Transverse colon (tissue), 4 donors: ENCODE results near the gene PKDCC. TPM values are rescaled to one million over a fixed set of nuclear protein-coding genes. Genes with fewer than 3 reads are reported as not detected.

Source experiments
- DNase-seq: peaks from one replicate; pipeline ENCODE4 v3.0.0-alpha.2; 2019
- H3K27ac ChIP-seq, 4 donors: fragments of 200-600 bp; sonication (generic); 2 replicates each; pipeline ENCODE4 v1.5.1; 2016 to 2018; ENCODE audit warnings: inconsistent platforms in 4 of 4
- H3K27me3 ChIP-seq: fragments of 200-600 bp; sonication (generic); 2 replicates; pipeline ENCODE4 v1.5.1; 2017; ENCODE audit warnings: inconsistent platforms
- H3K36me3 ChIP-seq, 4 donors: fragments of 200-600 bp; sonication (generic); 2 replicates each; pipeline ENCODE4 v1.5.1; 2017 to 2019; ENCODE audit warnings: inconsistent platforms in 4 of 4
- H3K4me1 ChIP-seq, 4 donors: fragments of 200-600 bp; sonication (generic); 2 replicates each; pipeline ENCODE4 v1.5.1; 2017 to 2020; ENCODE audit warnings: inconsistent platforms in 4 of 4
- H3K4me3 ChIP-seq, 4 donors: fragments of 200-600 bp; sonication (generic); 1 replicate in 1 of 4; 2 replicates in 3 of 4; pipeline versions ENCODE4 v1.5.1 to v1.6.1; 2017 to 2019; ENCODE audit warnings: inconsistent platforms in 4 of 4
- H3K9me3 ChIP-seq, 2 donors: fragments of 200-600 bp; sonication (generic); 2 replicates each; pipeline ENCODE4 v1.5.1; 2017 to 2019; ENCODE audit warnings: inconsistent platforms in 2 of 2
- EP300 ChIP-seq: sonication (generic); formaldehyde crosslinking; IDR thresholded peaks from one replicate; pipeline ENCODE4 v1.6.1; 2017; ENCODE audit warnings: antibody characterized with exemption, low read depth
- POLR2A ChIP-seq: fragments of 450-650 bp; IDR thresholded peaks from one replicate; pipeline ENCODE4 v1.6.1; 2016; ENCODE audit warnings: antibody characterized with exemption, mild to moderate bottlenecking, moderate library complexity
- POLR2AphosphoS5 ChIP-seq, 3 donors: sonication (generic); formaldehyde crosslinking; IDR thresholded peaks; one replicate each; pipeline ENCODE4 v1.6.1; 2016; ENCODE audit warnings: antibody characterized with exemption in 3 of 3
- WGBS, 2 donors: methylation state at CpG; one replicate each; pipeline ENCODE4 v1.1.5; 2018; ENCODE audit warnings: low coverage in 1 of 2; 5-methylcytosine and 5-hydroxymethylcytosine counted together
- in situ Hi-C, 4 donors: fragments of 200-750 bp; cut with MboI; loops; one replicate each; pipeline versions ENCODE4 v1.15.0 to v1.15.1; 2017; ENCODE audit warnings: low sequenced_read_pairs in 3 of 4, low pct_ligation_motif_present in 1 of 4, low pct_unique_long_range_greater_than_20kb in 1 of 4
- intact Hi-C: fragments of 100-400 bp; cut with DNase I; formaldehyde crosslinking; loops from one replicate; pipeline ENCODE4 v1.15.1; 2023; ENCODE audit warnings: low total_unique reads
- total RNA-seq, 4 donors: library from RNA; depleted of rRNA; stranded (reverse); fragments of >200 nt; gene quantifications; one replicate each; pipeline ENCODE4 v1.1.0, GENCODE V29; 2016
- TF ChIP-seq, protein P1 (sequence below), 5 experiments: fragments of 200-600 bp in 3 of 5; fragments of 450-650 bp in 2 of 5; sonication (generic) in 3 of 5; IDR thresholded peaks; 1 replicate in 2 of 5; 2 replicates in 3 of 5; pipeline ENCODE4 v1.5.1; 2016 to 2017; ENCODE audit warnings: antibody characterized with exemption in 5 of 5, inconsistent platforms in 3 of 5, mild to moderate bottlenecking in 2 of 5, moderate library complexity in 1 of 5

Gene PKDCC
- total RNA-seq, 4 donors from 2014 or later, result 60.6 to 108 (median 74.6) TPM

- Histone ChIP-seq H3K36me3 (peaks cover 0 to 6% (median 0%) of the 10 kb centered on the region in 4 donors), H3K27ac (peak overlapping the region; percentile 86 to 96 (median 92)), H3K4me1 (peaks cover 78 to 97% (median 88%) of the 10 kb centered on the region in 4 donors), H3K9me3 (no peaks in the 10 kb centered on the region), H3K27me3 (no peaks in the 10 kb centered on the region), H3K4me3 (no peak overlapping the region)
- 21 to 28% methylated on average over 2 to 4 of the region's 4 CpGs for WGBS, 2 donors
- in situ Hi-C loops (no loop called here), intact Hi-C loops (no loop called here)
- TF ChIP-seq POLR2AphosphoS5 (IDR thresholded peaks at IDR 0.05) (peak; percentile 64 to 84 (median 71)), EP300 (peak; percentile 52), POLR2A (peak; percentile 74)
- TF ChIP-seq, protein P1, sequence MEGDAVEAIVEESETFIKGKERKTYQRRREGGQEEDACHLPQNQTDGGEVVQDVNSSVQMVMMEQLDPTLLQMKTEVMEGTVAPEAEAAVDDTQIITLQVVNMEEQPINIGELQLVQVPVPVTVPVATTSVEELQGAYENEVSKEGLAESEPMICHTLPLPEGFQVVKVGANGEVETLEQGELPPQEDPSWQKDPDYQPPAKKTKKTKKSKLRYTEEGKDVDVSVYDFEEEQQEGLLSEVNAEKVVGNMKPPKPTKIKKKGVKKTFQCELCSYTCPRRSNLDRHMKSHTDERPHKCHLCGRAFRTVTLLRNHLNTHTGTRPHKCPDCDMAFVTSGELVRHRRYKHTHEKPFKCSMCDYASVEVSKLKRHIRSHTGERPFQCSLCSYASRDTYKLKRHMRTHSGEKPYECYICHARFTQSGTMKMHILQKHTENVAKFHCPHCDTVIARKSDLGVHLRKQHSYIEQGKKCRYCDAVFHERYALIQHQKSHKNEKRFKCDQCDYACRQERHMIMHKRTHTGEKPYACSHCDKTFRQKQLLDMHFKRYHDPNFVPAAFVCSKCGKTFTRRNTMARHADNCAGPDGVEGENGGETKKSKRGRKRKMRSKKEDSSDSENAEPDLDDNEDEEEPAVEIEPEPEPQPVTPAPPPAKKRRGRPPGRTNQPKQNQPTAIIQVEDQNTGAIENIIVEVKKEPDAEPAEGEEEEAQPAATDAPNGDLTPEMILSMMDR (IDR thresholded peaks at IDR 0.05), result no peak
- peak; percentile 90 for DNase-seq
These were observed 8.0 kb downstream of the PKDCC start for GRCh38 chr2:42055573-42056514.

- H3K27ac ChIP-seq, result peak overlapping the region; percentile 86 to 96 (median 92)
- 40 to 66% methylated on average over 1 to 7 of the region's 8 CpGs for WGBS, 2 donors
- H3K36me3 ChIP-seq, result peaks cover 0 to 6% (median 0%) of the 10 kb centered on the region in 4 donors
- H3K4me3 ChIP-seq, result no peak overlapping the region
- H3K27me3 ChIP-seq, result no peaks in the 10 kb centered on the region
- TF ChIP-seq POLR2AphosphoS5 (IDR thresholded peaks at IDR 0.05) (no peak), POLR2A (no peak), EP300 (no peak)
- TF ChIP-seq, protein P1 (IDR thresholded peaks at IDR 0.05), result no peak
- in situ Hi-C loops (no loop called here), intact Hi-C loops (no loop called here)
- H3K9me3 ChIP-seq, result no peaks in the 10 kb centered on the region
- H3K4me1 ChIP-seq, result peaks cover 83 to 97% (median 89%) of the 10 kb centered on the region in 4 donors
- no peak for DNase-seq
These were observed 9.5 kb downstream of the PKDCC start for GRCh38 chr2:42057159-42057901.

GRCh38 chr2:42057902-42058450 lies 10.2 kb downstream of the PKDCC start:
- Histone ChIP-seq H3K4me3 (no peak overlapping the region), H3K9me3 (no peaks in the 10 kb centered on the region), H3K4me1 (peaks cover 77 to 96% (median 86%) of the 10 kb centered on the region in 4 donors), H3K27ac (peak overlapping the region; percentile 86 to 96 (median 92)), H3K36me3 (peaks cover 0 to 6% (median 0%) of the 10 kb centered on the region in 4 donors), H3K27me3 (no peaks in the 10 kb centered on the region)
- 81 to 100% methylated on average over 1 to 4 of the region's 10 CpGs for WGBS, 2 donors
- intact Hi-C loops (no loop called here), in situ Hi-C loops (no loop called here)
- TF ChIP-seq POLR2A (no peak), EP300 (no peak), POLR2AphosphoS5 (IDR thresholded peaks at IDR 0.05) (no peak)
- TF ChIP-seq, protein P1 (IDR thresholded peaks at IDR 0.05), result no peak
- DNase-seq, result no peak
